Measurements from ENCODE around the gene CD209. TPM values are rescaled to one million over a fixed set of nuclear protein-coding genes. Genes with fewer than 3 reads are reported as not detected.

Gene CD209
- polyA plus RNA-seq, 3 donors, result 1.1 to 2.1 (median 1.8) TPM

DNA sequence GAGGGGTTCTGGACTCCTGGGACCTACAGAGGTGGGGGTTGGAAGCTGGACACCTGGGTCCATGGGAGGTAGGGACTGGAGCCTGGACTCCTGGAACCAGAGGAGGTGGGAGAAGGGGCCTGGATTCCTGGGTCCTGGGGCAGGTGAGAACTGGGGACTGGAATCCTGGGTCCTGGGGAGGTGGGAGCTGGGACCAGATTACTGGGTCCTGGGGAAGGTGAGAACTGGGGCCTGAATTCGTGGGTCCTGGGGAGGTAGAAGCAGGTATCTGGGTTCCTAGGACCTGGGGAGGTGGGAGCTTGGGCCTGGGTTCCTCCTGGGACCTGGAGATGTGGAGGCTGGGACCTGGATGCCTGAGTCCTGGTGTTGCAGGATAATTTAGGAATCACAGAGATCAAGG lies 16.4 kb upstream of the CD209 start:
- TF ChIP-seq, protein P1, sequence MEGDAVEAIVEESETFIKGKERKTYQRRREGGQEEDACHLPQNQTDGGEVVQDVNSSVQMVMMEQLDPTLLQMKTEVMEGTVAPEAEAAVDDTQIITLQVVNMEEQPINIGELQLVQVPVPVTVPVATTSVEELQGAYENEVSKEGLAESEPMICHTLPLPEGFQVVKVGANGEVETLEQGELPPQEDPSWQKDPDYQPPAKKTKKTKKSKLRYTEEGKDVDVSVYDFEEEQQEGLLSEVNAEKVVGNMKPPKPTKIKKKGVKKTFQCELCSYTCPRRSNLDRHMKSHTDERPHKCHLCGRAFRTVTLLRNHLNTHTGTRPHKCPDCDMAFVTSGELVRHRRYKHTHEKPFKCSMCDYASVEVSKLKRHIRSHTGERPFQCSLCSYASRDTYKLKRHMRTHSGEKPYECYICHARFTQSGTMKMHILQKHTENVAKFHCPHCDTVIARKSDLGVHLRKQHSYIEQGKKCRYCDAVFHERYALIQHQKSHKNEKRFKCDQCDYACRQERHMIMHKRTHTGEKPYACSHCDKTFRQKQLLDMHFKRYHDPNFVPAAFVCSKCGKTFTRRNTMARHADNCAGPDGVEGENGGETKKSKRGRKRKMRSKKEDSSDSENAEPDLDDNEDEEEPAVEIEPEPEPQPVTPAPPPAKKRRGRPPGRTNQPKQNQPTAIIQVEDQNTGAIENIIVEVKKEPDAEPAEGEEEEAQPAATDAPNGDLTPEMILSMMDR (IDR thresholded peaks at IDR 0.05), result no peak
- H3K36me3 Mint-ChIP-seq, result peaks cover 0 to 2% of the 10 kb centered on the region in 2 donors
- no peak overlapping the region for H3K4me3 ChIP-seq (replicated peaks in 1 of 3; ENCODE audit: low read depth in 2 of 3, low read length in 3 of 3)
- H3K4me1 Mint-ChIP-seq, result peaks cover 22% of the 10 kb centered on the region
- H3K4me1 ChIP-seq (ENCODE audit: control insufficient read depth in 1 of 2, insufficient read depth in 2 of 2, low read length in 2 of 2), result peaks cover 5 to 6% of the 10 kb centered on the region in 2 donors
- no peak for DNase-seq
- H3K9me3 ChIP-seq (replicated peaks in 1 of 2; ENCODE audit: control insufficient read depth in 1 of 2, insufficient read depth in 1 of 2, low read length in 2 of 2), result peaks cover 7 to 13% of the 10 kb centered on the region in 2 donors
- no peaks in the 10 kb centered on the region for H3K79me2 ChIP-seq (ENCODE audit: insufficient read depth, low read length)
- 60% methylated on average over 1 of the region's 1 CpG for WGBS (ENCODE audit: insufficient coverage)
- H3K27me3 ChIP-seq (ENCODE audit: control insufficient read depth in 2 of 2, insufficient read depth in 2 of 2, low read length in 2 of 2), result no peaks in the 10 kb centered on the region
- H3K4me2 ChIP-seq (replicated peaks; ENCODE audit: extremely low read depth, low read length, poor library complexity, severe bottlenecking), result no peak overlapping the region
- H3K4me3 Mint-ChIP-seq, result no peak overlapping the region
- no peak overlapping the region for H3K27ac Mint-ChIP-seq
- peaks cover 7 to 16% (median 11%) of the 10 kb centered on the region in 7 donors for H3K9me3 Mint-ChIP-seq
- no peaks in the 10 kb centered on the region for H4K20me1 ChIP-seq (ENCODE audit: insufficient read depth, low read length)
- peaks cover 2 to 6% (median 5%) of the 10 kb centered on the region in 3 donors for H3K27me3 Mint-ChIP-seq (ENCODE audit: low read depth in 3 of 3)
- no peaks in the 10 kb centered on the region for H3K36me3 ChIP-seq (replicated peaks in 1 of 2; ENCODE audit: control insufficient read depth in 1 of 2, insufficient read depth in 2 of 2, low read length in 2 of 2)
- intact Hi-C loops (cut with micrococcal nuclease), result no loop called here
- no peak overlapping the region for H2AFZ ChIP-seq (ENCODE audit: insufficient read depth, low read depth, low read length, poor library complexity, severe bottlenecking)
- H3K27ac ChIP-seq (ENCODE audit: low read depth in 1 of 2, low read length in 2 of 2), result no peak overlapping the region
- H3K9ac ChIP-seq (ENCODE audit: insufficient read depth, low read length, poor library complexity, severe bottlenecking), result no peak overlapping the region

DNA sequence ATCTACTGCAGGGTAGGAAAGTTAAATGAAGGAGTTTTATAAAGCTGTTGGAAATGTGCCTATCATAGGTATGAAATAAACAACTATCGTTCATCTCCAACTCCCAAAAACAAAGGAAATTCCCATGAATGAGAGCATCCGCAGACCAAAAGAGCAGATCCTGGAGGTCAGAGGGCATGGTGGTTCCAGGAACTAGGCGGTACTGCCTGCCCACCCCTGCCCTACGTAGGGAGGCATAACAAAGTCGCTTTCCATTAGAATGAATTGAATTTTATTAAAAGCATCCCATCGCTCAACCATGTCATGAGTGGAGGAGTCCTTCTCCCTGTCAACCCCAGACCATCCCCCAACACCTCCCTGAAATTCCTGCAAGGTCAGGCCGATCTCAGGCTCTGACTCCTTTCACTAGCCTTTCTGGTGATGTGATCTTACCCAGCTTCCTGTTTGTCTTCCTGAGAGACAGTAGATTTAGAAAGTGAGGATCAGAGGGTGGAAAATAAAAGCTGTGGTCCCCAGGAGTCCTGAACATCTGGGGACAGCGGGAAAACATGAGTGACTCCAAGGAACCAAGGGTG lies 15.5 kb upstream of the CD209 start, which contains the start of gene CLEC4M:
Gene CLEC4M, plus strand, starts transcription at position 525 of the 575 bp plus-strand sequence. Its CDS starts 24 bp downstream, at position 549.
- 100% methylated on average over 1 of the region's 8 CpGs for WGBS (ENCODE audit: insufficient coverage)
- Histone ChIP-seq H3K36me3 (replicated peaks in 1 of 2; ENCODE audit: control insufficient read depth in 1 of 2, insufficient read depth in 2 of 2, low read length in 2 of 2) (no peaks in the 10 kb centered on the region), H3K27me3 (ENCODE audit: control insufficient read depth in 2 of 2, insufficient read depth in 2 of 2, low read length in 2 of 2) (no peaks in the 10 kb centered on the region), H3K9ac (ENCODE audit: insufficient read depth, low read length, poor library complexity, severe bottlenecking) (no peak within 1 kb of the TSS), H3K4me2 (replicated peaks; ENCODE audit: extremely low read depth, low read length, poor library complexity, severe bottlenecking) (no peak within 1 kb of the TSS), H2AFZ (ENCODE audit: insufficient read depth, low read depth, low read length, poor library complexity, severe bottlenecking) (peak within 1 kb of the TSS; percentile 15), H3K27ac (ENCODE audit: low read depth in 1 of 2, low read length in 2 of 2) (no peak within 1 kb of the TSS), H3K9me3 (replicated peaks in 1 of 2; ENCODE audit: control insufficient read depth in 1 of 2, insufficient read depth in 1 of 2, low read length in 2 of 2) (peaks cover 15 to 22% of the 10 kb centered on the region in 2 donors), H4K20me1 (ENCODE audit: insufficient read depth, low read length) (no peaks in the 10 kb centered on the region), H3K4me3 (replicated peaks in 1 of 3; ENCODE audit: low read depth in 2 of 3, low read length in 3 of 3) (no peak within 1 kb of the TSS), H3K79me2 (ENCODE audit: insufficient read depth, low read length) (no peaks in the 10 kb centered on the region), H3K4me1 (ENCODE audit: control insufficient read depth in 1 of 2, insufficient read depth in 2 of 2, low read length in 2 of 2) (peaks cover 5 to 6% of the 10 kb centered on the region in 2 donors)
- intact Hi-C loops (cut with micrococcal nuclease), result no loop called here
- Mint-ChIP-seq H3K4me1 (peaks cover 20% of the 10 kb centered on the region), H3K4me3 (peak within 1 kb of the TSS in 1 of 2 donors; percentile 4), H3K9me3 (peaks cover 12 to 25% (median 20%) of the 10 kb centered on the region in 7 donors), H3K27me3 (ENCODE audit: low read depth in 3 of 3) (peaks cover 2 to 6% (median 5%) of the 10 kb centered on the region in 3 donors), H3K36me3 (peaks cover 0 to 2% of the 10 kb centered on the region in 2 donors), H3K27ac (no peak within 1 kb of the TSS)
- TF ChIP-seq, protein P1 (IDR thresholded peaks at IDR 0.05), result no peak
- DNase-seq, result no peak

Measured in CD14-positive monocyte (primary cell).